T-helper 1 cell treated with Interleukin-12 subunit alpha and Interleukin-12 subunit beta and Interleukin-4 antibody, amounts not matched to agents 30 μg/mL and 1 μg/mL, for 36 hours (primary cell): ENCODE data around the gene ZNF503.

Experiments used
- H3K27ac Mint-ChIP-seq: one replicate; pipeline ENCODE4 v1.8.0; 2021; ENCODE audit warnings: mild to moderate bottlenecking, mixed read lengths
- H3K27me3 Mint-ChIP-seq: one replicate; pipeline ENCODE4 v1.8.0; 2021; ENCODE audit warnings: low read depth, mixed read lengths
- H3K36me3 Mint-ChIP-seq: one replicate; pipeline ENCODE4 v1.8.0; 2021; ENCODE audit warnings: low read depth, mixed read lengths
- H3K4me1 Mint-ChIP-seq: one replicate; pipeline ENCODE4 v1.8.0; 2021; ENCODE audit warnings: low read depth, mixed read lengths
- H3K4me3 Mint-ChIP-seq: one replicate; pipeline ENCODE4 v1.8.0; 2021; ENCODE audit warnings: mild to moderate bottlenecking, moderate library complexity, mixed read lengths
- H3K9me3 Mint-ChIP-seq: one replicate; pipeline ENCODE4 v1.8.0; 2021; ENCODE audit warnings: mixed read lengths

ZNF503 gene, protein sequence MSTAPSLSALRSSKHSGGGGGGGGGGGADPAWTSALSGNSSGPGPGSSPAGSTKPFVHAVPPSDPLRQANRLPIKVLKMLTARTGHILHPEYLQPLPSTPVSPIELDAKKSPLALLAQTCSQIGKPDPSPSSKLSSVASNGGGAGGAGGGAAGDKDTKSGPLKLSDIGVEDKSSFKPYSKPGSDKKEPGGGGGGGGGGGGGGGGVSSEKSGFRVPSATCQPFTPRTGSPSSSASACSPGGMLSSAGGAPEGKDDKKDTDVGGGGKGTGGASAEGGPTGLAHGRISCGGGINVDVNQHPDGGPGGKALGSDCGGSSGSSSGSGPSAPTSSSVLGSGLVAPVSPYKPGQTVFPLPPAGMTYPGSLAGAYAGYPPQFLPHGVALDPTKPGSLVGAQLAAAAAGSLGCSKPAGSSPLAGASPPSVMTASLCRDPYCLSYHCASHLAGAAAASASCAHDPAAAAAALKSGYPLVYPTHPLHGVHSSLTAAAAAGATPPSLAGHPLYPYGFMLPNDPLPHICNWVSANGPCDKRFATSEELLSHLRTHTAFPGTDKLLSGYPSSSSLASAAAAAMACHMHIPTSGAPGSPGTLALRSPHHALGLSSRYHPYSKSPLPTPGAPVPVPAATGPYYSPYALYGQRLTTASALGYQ

DNA sequence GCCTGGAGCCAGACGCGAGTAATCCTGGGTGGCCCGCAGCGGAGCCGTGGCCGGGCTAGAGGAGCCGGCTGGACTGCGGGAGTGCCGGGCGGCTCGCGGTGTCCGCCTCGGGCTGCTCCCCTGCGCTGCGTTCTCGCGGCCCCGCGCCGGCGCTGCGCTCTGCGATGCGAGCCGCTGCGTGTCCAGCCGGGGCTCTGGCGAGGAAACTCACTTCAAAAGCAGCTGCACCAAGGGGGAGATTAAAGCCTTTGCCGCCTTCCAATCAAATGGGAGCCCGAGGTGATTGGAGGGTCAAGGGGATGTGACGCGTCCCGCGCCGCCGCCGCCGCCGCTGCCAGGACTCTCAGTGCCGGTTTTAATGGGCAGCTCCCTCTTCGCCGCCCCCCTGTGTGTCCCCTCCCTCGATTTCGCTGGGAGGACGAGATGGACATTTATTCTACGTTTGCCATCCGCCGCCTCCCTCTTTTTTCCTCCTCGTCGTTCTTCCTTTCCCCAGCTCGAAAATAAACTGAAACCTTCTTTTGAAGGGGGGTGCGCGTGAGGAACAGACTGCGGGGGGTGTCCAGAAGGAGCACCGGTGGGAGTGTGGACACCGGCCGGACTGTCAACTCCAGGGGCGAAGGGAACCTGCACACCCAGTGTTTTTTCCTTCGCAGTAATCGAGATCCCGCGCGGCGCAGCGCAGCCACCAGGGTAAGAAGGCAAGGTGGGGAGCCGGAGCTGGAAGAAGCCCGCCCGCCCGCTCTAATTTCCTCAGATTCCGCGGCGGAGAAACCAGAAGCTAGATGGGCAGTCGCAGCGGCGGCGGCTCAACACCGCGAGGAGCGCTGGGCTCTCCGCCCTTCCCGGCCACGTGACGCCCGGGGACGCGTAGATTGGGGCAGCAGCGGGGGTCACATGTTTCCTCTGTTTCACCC is at the start of gene ZNF503:
TSS of gene ZNF503 (minus strand) at position 196 of the 917 bp plus-strand sequence. CDS start 345 bp downstream, outside the sequence.
- peak within 1 kb of the TSS; percentile 85 for H3K27ac Mint-ChIP-seq
- H3K4me1 Mint-ChIP-seq, result peaks cover 19% of the 10 kb centered on the region
- H3K9me3 Mint-ChIP-seq, result no peaks in the 10 kb centered on the region
- H3K4me3 Mint-ChIP-seq, result peak within 1 kb of the TSS; percentile 71
- H3K27me3 Mint-ChIP-seq, result peaks cover 72% of the 10 kb centered on the region
- peaks cover 5% of the 10 kb centered on the region for H3K36me3 Mint-ChIP-seq

DNA sequence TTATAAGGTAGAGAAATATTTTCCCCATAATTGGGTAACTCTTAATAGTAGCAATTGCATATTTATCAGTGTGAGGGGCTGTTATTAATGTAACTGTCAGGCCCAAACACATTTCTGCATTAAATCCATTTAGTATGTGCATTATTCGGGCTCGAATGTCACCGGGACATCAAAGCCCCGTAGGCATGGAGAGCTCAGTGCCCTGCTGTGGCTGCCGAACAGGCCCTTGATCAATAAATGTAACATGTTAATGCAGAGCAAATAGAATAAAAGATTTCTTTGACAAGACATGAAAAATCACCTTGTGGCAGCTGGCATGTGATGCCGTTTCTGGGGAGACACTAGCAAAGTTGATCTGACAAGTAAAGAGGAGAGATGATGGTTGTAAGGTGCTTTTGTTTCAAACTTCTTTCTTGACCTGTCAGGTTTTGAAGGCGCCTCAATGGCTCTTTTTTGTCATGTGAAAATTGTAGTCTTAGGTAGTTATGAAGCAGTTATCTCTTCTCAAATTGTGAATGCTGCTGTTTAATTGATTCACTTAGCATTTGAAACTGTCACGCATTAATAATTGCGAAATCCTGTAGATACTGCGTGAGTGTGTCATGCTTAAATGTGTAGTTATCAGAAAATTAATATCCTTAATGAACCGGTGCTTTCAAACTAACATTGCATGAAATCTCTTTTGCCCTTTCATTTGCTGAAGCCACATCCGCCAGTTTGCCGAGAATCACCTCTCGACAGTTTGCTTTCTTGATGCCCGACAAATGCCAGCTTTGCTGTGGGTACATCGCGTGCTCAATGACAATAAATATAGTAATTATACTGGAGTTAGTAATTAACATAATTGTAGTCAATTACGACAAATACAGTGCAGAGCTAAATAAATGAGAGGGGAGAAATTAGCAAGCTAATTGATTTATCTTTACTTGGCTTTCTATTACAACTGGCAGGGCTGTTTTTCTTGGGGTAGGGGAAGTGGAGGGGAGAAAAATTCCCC is 49.4 kb upstream of the ZNF503 start:
- Mint-ChIP-seq H3K4me3 (no peak overlapping the region), H3K27me3 (no peaks in the 10 kb centered on the region)

DNA sequence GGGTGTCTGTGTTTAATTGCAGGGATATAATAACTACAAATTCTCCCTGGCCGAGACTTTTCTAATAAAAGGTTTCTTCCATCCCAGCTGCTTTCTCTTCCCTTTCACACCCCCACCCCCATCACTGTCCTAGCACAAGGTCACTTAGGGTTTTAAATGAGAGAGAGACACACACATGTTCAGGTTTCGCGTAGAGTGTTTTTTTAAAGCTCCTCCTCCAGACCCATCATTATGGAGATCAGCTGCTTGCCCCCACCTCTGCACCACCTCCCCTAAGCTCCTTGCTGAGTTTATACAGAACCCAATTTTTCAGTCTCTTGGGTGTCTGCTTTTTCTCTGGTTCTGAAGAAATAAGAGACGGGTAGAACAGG is 48.5 kb upstream of the ZNF503 start:
- H3K36me3 Mint-ChIP-seq, result no peaks in the 10 kb centered on the region
- H3K27me3 Mint-ChIP-seq, result no peaks in the 10 kb centered on the region
- no peak overlapping the region for H3K4me3 Mint-ChIP-seq
- peaks cover 4% of the 10 kb centered on the region for H3K9me3 Mint-ChIP-seq
- H3K4me1 Mint-ChIP-seq, result no peaks in the 10 kb centered on the region
- H3K27ac Mint-ChIP-seq, result no peak overlapping the region

More for the DNA sequence above, 49.4 kb upstream of the ZNF503 start:
- Mint-ChIP-seq H3K9me3 (peaks cover 4% of the 10 kb centered on the region), H3K4me1 (no peaks in the 10 kb centered on the region), H3K36me3 (no peaks in the 10 kb centered on the region), H3K27ac (no peak overlapping the region)

DNA sequence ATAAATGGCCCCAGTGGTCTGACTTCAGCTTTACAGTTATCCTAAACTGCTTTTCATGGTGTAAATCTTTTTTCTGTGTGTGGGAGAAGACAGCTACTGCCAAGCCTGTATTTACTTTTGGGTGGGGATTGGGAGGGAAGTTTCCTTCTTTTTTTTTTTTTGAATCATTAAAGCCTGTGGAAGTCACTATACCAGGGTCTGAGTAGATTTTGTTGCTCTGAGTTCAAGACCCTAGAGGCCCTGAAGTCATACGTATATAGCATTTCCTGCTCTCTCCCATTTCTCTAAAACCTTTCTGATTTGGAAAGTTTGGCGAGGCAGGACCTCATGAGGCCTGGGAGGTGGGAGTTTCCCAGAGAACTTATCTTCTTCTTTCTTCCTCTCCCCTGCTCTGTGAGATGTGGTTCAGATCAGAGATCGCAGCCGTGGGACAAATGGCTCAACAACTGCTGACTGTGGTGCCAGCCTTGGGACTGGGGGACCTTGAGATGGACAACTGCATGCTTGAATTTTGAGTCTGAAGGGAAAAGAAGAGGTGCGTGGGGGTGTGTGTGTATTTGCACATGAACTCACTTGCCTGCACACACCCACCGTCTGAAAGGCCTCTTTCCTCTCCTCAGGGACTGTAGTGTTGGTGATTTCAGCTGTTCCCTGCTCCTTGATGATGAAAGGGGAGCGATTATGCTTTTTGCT is 48.0 kb upstream of the ZNF503 start:
- Mint-ChIP-seq H3K9me3 (peaks cover 4% of the 10 kb centered on the region), H3K27me3 (no peaks in the 10 kb centered on the region), H3K4me1 (no peaks in the 10 kb centered on the region), H3K4me3 (no peak overlapping the region), H3K27ac (no peak overlapping the region), H3K36me3 (no peaks in the 10 kb centered on the region)

DNA sequence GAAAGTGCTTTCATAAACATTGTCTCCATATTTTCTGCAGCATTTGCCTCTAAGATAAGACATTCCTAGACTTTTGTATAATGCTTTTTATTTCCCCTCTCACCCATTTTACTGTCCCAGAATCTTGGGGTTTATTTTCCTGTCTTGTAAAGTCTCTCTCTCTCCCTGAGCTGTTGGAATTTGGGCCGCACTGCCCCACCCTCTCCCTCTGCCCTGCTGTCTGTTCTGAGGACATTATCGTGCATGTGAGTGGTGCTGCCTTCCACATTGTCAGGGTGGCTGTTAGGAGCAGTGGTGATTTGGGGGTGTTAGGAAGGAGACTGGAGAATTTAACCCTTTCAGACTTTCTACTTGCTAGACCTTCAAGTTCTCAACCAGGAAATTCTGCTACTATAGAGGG is 46.6 kb upstream of the ZNF503 start:
- Mint-ChIP-seq H3K36me3 (no peaks in the 10 kb centered on the region), H3K4me3 (no peak overlapping the region), H3K27ac (no peak overlapping the region), H3K27me3 (no peaks in the 10 kb centered on the region), H3K4me1 (no peaks in the 10 kb centered on the region), H3K9me3 (peaks cover 13% of the 10 kb centered on the region)

DNA sequence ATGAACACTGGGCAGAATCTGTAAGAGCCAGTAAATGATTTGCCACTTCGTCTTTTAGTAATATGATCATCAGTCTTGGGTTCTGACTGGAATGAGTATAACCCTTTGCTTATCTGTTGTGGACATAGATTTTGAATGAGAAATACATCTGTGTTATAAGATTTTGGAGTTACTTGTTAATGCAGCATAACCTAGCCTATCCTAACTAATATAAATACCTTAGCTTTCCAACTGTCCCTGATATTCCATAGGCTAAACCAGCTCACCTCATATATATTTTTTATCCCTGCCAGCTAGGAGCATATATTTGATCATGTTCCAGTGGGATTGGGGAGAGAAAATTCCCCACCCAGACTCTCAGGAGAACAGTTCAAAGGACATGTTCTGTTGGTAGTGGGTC is 44.9 kb upstream of the ZNF503 start:
- Mint-ChIP-seq H3K4me3 (no peak overlapping the region), H3K27me3 (no peaks in the 10 kb centered on the region), H3K36me3 (no peaks in the 10 kb centered on the region), H3K4me1 (no peaks in the 10 kb centered on the region), H3K27ac (no peak overlapping the region), H3K9me3 (peaks cover 16% of the 10 kb centered on the region)

DNA sequence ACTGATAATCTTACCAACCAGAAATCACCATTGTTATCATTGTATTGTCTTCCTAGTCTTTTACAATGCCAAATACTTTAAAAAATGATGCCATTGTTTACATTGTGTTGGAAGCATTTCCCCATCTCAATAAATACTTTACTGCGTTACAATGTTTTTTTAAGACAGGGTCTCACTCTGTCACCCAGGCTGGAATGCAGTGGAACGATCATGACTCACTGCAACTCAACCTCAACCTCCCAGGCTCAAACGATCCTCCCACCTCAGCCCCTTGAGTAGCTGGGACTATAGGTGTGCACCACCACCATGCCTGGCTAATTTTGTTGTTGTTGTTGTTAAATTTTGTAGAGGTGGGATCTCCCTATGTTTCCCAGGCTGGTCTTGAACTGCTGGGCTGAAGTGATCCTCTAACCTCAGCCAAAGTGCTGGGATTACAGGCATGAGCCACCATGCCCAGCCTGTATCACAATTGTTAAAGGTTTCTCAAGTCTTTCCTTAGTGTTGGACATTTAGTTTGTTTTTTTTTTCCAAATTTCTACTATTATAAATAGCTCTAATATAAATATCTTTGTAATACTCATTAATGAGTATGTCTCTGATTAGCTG is 43.3 kb upstream of the ZNF503 start:
- Mint-ChIP-seq H3K4me3 (no peak overlapping the region), H3K27ac (no peak overlapping the region), H3K27me3 (no peaks in the 10 kb centered on the region), H3K4me1 (no peaks in the 10 kb centered on the region), H3K36me3 (no peaks in the 10 kb centered on the region), H3K9me3 (peaks cover 16% of the 10 kb centered on the region)

DNA sequence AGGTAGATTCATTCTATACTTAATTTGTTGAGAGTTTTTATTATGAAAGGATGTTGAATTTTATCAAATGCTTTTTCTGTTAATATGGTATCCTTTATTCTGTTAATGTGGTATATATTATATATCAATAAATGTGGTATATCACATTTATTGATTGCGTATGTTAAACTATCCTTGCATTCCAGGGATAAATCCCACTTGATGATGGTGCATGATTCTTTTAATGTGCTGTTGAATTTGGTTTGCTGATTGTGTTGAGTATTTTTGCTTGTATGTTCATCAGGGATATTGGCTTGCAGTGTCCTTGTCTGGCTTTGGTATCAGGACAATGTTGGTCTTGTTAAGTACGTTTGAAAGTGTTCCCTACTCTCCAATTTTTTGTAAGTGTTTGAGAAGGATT is 41.8 kb upstream of the ZNF503 start:
- Mint-ChIP-seq H3K4me3 (no peak overlapping the region), H3K36me3 (no peaks in the 10 kb centered on the region), H3K9me3 (peaks cover 16% of the 10 kb centered on the region), H3K4me1 (no peaks in the 10 kb centered on the region), H3K27ac (no peak overlapping the region), H3K27me3 (no peaks in the 10 kb centered on the region)

DNA sequence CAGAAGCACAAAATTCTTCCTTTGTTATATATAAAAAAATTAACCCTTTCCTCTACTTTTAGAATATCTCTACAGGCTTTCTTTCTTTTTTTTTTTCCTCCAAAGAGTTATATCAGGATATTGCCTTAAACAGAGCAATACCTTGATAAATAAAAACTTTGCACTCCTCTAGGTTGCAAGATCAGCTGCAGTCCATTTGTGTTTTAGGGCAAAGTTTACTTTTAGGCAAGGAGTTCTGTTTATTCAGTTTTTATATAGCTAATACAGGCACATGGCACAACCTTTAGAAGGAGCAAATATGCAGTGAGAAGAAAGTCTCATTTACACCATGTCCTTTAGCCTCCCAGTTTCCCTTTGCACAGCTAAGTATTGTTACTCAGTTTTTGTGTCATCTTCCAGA is 40.1 kb upstream of the ZNF503 start:
- H3K27ac Mint-ChIP-seq, result no peak overlapping the region
- H3K9me3 Mint-ChIP-seq, result peaks cover 13% of the 10 kb centered on the region
- H3K4me3 Mint-ChIP-seq, result no peak overlapping the region
- no peaks in the 10 kb centered on the region for H3K4me1 Mint-ChIP-seq
- no peaks in the 10 kb centered on the region for H3K27me3 Mint-ChIP-seq
- H3K36me3 Mint-ChIP-seq, result no peaks in the 10 kb centered on the region

DNA sequence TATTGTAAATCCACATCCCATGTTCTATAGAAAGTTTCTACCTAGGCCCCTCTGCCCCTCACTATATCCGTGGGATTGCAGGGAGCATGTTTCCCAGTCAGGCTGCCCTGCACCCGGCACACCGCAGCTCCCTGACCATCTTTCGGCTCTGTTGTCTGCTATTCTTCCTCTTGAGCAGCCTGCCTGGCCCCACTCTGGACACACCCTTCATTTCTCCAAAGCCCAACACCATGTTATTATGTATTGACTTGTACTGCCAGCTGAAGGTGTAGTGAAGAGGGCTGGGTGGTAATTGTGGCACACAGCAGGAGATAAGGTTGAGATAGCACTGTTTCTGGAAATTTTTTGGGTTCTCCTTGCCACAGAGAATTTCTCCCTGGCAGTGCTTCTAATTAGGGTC is 39.6 kb upstream of the ZNF503 start:
- Mint-ChIP-seq H3K27me3 (no peaks in the 10 kb centered on the region), H3K36me3 (no peaks in the 10 kb centered on the region), H3K9me3 (peaks cover 12% of the 10 kb centered on the region), H3K4me3 (no peak overlapping the region), H3K4me1 (no peaks in the 10 kb centered on the region), H3K27ac (no peak overlapping the region)

DNA sequence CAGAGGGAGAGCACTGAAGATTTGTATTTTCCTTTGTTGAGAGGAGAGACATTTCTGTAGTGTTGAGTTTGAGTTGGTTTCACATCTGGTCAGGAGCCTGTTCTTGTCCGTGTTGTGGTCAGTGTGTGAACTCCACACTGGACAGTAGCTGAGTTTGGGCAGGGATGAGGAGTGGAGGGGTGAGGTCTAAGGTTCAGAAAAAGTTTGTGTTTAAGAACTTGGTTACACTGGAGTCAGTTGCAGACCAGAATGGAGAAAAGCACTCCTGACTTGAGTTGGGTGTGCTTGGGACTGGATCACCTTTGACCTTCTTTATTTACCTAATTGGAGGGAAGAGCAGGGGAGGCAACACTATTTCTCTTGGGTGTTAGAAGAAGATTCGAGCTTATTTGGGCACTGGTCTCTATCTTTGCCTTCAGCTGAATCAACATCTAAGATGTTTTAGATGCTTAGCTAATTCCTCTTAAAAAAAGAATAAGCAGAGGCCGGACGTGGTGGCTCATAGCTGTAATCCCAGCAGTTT is 38.8 kb upstream of the ZNF503 start:
- Mint-ChIP-seq H3K4me1 (no peaks in the 10 kb centered on the region), H3K27ac (no peak overlapping the region), H3K4me3 (no peak overlapping the region), H3K27me3 (peaks cover under 1% of the 10 kb centered on the region), H3K9me3 (peaks cover 12% of the 10 kb centered on the region), H3K36me3 (no peaks in the 10 kb centered on the region)

DNA sequence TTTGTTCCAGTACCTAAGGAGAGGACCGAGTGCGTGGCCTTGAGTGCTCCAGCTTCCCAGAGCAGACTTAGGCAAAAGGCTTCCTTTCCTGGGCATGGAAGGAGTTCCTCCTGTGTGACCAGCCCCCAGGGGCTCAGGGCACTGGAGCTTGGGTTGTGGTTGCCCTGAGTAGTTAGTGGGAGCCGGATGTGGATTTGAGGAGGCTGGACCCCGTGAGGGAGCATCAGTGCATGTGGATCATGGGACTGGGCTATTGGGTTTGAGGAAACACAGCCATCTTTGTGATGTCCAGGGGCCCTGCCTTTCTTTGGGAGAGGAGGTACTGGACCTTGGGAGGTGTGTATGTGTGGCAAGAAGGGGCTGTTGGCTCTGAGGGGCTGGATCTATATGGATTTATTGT is 38.2 kb upstream of the ZNF503 start:
- no peaks in the 10 kb centered on the region for H3K36me3 Mint-ChIP-seq
- H3K27ac Mint-ChIP-seq, result no peak overlapping the region
- H3K4me1 Mint-ChIP-seq, result no peaks in the 10 kb centered on the region
- no peak overlapping the region for H3K4me3 Mint-ChIP-seq
- peaks cover 12% of the 10 kb centered on the region for H3K9me3 Mint-ChIP-seq
- peaks cover 6% of the 10 kb centered on the region for H3K27me3 Mint-ChIP-seq

DNA sequence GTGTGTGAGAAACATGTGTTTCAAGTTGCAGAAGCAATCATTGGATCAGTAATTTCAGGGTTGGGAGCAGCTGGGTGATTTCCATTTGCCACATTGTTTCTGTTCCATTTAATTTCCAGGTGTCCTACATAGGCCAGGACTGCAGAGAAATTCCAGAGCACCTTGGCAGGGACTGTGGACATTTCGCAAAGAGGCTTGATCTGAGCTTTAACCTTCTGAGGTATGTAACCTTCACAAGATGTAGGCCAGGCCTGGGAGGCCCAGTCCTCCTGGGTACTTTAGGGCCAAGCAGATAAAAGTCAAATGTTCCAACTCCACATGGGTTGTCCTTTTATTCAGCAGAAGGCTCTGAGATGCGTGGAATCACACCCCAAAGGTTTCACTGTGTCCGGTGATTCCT is 36.7 kb upstream of the ZNF503 start:
- no peaks in the 10 kb centered on the region for H3K4me1 Mint-ChIP-seq
- peaks cover 12% of the 10 kb centered on the region for H3K27me3 Mint-ChIP-seq
- H3K9me3 Mint-ChIP-seq, result peaks cover 3% of the 10 kb centered on the region
- no peak overlapping the region for H3K4me3 Mint-ChIP-seq
- H3K27ac Mint-ChIP-seq, result no peak overlapping the region
- H3K36me3 Mint-ChIP-seq, result no peaks in the 10 kb centered on the region
